ENCODE data around the gene TMEM134.
"Not testable (repeated sequence)": the region's sequence is repeated elsewhere in the genome, so short reads cannot be mapped to it uniquely, and the experiment has no call there.

The TMEM134 gene

DNA sequence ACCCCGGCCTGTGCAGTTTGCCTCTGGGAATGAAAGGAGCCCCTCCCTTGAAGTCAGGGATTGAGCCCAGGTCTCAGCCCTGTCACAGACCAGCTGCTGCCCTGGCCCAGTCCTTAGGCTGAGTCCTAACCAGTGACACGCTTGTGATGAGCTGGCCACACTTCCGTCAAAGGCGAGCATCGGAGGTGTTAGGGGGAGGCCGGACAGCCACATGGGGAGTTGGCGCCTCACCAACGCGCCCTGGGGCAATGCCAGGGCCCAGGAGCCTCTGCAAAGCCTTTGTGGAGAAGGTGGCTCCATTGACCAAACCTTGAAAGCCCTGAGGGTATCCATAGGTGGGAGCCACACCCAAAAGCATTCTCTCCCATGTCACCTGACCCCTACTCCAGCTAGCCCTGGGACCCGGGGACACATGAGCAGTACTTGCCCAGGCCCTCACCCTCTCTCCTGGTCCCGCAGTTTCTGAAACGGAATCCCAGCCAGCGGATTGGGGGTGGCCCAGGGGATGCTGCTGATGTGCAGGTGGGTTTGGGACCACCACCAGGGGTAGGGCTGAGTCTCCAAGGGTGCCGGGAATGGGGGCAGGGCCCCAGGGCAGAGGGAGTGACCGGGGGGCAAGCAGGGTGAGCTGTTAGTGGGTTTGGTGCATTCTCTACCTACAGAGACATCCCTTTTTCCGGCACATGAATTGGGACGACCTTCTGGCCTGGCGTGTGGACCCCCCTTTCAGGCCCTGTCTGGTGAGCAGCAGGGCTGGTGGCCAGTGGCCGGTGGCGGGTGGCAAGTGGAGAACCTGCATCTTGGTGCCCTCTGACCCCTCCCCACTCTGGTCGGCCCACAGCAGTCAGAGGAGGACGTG is 35.3 kb downstream of the TMEM134 start:
- no peak for DNase-seq
- in situ Hi-C loops (cut with HindIII; ENCODE audit: low pct_ligation_motif_present, low pct_unique_long_range_greater_than_20kb, low sequenced_read_pairs), result no loop called here

DNA sequence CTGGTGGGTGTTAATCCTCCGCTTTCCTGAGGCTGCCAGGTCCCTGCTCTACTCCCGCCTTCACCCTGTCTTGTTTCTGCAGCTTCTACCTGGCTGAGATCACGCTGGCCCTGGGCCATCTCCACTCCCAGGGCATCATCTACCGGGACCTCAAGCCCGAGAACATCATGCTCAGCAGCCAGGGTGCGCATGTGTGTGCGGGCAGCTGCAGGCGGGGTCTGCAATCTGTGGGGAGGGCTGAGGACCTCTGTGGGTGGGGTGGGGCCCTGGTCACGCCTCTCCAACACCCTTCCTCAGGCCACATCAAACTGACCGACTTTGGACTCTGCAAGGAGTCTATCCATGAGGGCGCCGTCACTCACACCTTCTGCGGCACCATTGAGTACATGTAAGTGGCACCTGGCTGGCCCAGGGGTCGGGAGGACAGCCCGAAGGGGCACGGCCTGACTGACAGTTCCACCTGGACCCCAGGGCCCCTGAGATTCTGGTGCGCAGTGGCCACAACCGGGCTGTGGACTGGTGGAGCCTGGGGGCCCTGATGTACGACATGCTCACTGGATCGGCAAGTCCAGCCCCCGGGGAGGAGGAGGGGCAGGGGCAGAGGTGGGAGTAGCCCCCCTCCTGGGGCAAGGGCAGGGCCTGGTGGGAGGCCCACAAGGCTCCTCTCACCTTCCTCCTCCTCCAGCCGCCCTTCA is 36.2 kb downstream of the TMEM134 start:
- DNase-seq, result no peak
- in situ Hi-C loops (cut with HindIII; ENCODE audit: low pct_ligation_motif_present, low pct_unique_long_range_greater_than_20kb, low sequenced_read_pairs), result no loop called here

DNA sequence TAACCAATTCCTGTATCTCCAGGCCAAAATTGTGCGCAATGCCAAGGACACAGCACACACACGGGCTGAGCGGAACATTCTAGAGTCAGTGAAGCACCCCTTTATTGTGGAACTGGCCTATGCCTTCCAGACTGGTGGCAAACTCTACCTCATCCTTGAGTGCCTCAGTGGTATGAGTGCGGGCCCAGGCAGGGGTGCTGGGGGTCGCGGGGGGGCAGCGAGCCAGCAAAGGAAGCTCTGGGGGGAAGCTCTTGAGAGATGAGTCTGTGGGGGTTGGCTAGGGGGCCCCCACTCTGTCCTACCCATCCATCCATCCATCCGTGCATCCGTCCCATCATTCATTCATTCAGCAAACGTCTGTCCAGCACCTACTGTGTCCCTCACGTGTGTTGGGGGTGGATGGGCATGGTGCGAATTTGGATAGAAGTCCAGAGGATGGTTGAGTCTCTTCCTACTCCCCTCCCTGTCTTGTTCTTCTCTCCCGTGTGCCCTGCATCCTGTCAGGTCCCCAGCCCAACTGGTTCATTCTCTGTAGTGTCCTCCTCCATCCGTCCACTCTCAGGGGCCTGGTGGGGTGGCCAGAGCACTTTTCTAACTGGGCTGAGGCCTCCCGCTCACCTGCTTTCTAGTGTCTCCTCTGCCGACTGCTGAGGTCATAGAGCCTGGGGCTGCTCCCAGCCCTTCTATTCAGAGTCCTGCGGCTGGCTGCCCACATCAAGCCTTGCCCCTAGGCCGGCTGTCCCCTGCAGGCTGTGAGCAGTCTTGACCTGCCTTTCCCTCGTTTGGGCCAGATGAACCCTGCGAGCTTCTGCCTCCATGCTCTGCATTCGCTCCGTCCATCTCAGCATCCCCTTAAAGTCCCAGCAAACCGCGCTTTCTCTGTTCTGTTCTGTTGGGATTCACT is 37.5 kb downstream of the TMEM134 start:
- in situ Hi-C loops (cut with HindIII; ENCODE audit: low pct_ligation_motif_present, low pct_unique_long_range_greater_than_20kb, low sequenced_read_pairs), result no loop called here
- no peak for DNase-seq

DNA sequence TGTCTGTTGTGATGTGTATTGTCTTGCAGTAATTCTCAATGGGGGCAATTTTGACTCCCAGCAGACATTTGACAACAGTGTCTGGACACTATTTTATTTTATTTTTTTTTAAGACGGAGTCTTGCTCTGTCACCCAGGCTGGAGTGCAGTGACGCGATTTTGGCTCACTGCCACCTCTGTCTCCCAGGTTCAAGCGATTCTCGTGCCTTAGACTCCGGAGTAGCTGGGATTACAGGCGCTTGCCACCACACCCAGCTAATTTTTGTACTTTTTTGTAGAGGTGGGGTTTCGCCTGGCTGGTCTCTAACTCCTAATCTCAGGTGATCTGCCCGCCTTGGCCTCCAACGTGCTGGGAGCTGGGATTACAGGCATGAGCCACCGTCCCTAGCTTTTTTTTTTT is 39.3 kb downstream of the TMEM134 start:
- DNase-seq, result no peak
- in situ Hi-C loops (cut with HindIII; ENCODE audit: low pct_ligation_motif_present, low pct_unique_long_range_greater_than_20kb, low sequenced_read_pairs), result no loop called here

DNA sequence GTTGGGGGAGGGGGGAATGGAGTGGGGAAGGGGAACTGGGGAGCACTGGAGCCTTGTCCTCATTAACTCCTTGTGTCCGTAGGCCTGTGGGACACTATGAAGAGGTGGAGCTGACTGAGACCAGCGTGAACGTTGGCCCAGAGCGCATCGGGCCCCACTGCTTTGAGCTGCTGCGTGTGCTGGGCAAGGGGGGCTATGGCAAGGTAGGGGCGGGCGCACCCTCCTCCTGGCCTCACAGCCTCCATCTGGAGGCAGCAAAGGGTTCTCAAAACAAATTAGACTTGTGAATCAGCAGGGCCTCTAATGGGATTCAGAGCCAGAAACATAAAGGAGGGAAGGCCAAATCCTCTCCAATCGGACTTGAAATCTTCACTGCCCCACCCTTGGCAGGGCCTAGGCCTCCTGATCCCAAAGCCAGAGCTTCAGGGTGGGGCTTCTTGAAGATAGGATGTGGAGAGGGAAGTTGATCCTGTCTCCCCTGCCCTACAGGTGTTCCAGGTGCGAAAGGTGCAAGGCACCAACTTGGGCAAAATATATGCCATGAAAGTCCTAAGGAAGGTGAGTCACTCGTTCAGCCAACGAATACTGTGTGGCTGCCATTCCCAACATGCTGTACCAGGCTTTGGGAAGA is 39.9 kb downstream of the TMEM134 start:
- DNase-seq, result no peak
- in situ Hi-C loops (cut with HindIII; ENCODE audit: low pct_ligation_motif_present, low pct_unique_long_range_greater_than_20kb, low sequenced_read_pairs), result no loop called here

DNA sequence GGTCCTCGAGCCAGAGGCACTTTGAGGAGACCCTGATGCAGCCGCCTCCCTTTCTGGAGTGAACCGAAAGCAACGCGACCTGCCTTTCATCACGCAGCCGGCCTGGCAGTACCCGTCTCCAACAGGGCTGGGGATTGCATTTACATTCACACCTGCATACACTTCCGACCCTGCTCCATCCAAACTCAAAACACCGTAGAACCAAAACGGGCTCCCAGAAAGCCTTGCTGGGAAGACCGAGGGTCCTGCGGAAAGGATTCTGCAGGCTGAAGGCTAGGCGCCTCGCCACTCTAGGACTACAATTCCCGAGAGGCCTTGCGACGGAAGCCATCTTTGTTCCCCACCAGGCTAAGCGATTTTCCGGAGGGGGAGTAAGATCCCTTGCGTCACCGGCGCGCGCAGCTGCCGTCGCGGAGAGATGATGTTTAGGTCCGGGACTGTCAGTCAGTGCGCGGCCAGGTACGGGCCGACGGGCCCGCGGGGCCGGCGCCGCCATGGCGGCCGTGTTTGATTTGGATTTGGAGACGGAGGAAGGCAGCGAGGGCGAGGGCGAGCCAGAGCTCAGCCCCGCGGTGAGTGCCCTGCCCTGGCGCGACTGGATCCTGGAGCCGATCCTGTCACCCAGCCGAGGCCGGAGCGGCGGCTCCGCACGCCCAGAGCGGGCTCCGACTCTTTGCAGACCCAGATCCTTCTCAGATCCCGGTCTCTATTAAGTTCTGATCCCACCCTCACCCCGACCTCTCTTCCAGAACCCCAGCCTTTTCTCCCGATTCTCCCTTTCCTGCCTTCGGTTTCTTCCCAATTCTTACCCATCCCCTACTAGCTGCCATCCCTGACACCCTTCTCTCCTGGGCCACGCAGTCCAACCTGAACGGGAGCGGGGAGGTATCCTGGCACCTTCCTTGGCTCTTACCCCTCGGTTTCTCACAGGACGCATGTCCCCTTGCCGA is 40.7 kb downstream of the TMEM134 start, which contains the start of gene RPS6KB2:
RPS6KB2 (plus strand) TSS at position 443 of the 950 bp plus-strand sequence; CDS start at position 495, 52 bp downstream.
- peak; percentile 95 for DNase-seq
- in situ Hi-C loops (cut with HindIII; ENCODE audit: low pct_ligation_motif_present, low pct_unique_long_range_greater_than_20kb, low sequenced_read_pairs), result no loop called here

DNA sequence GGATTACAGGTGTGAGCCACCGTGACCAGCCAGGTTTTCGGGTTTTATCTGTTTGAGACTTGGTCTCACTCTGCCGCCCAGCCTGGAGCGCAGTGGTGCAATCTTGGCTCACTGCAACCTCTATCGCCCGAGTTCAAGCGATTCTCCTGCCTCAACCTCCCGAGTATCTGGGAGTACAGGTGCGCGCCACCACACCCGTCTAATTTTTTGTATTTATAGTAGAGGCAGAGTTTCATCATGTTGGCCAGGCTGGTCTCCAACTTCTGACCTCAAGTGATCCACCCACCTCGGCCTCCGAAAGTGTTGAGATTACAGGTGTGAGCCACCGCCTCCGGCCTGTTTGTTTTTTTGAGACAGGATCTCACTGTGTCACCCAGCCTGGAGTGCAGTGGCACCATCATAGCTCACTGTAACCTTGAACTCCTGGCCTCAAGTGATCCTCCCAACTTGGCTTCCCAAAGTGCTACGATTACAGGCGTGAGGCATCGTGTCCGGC is 41.6 kb downstream of the TMEM134 start:
- DNase-seq; in situ Hi-C loops (cut with HindIII; ENCODE audit: low pct_ligation_motif_present, low pct_unique_long_range_greater_than_20kb, low sequenced_read_pairs): not testable (repeated sequence)

DNA sequence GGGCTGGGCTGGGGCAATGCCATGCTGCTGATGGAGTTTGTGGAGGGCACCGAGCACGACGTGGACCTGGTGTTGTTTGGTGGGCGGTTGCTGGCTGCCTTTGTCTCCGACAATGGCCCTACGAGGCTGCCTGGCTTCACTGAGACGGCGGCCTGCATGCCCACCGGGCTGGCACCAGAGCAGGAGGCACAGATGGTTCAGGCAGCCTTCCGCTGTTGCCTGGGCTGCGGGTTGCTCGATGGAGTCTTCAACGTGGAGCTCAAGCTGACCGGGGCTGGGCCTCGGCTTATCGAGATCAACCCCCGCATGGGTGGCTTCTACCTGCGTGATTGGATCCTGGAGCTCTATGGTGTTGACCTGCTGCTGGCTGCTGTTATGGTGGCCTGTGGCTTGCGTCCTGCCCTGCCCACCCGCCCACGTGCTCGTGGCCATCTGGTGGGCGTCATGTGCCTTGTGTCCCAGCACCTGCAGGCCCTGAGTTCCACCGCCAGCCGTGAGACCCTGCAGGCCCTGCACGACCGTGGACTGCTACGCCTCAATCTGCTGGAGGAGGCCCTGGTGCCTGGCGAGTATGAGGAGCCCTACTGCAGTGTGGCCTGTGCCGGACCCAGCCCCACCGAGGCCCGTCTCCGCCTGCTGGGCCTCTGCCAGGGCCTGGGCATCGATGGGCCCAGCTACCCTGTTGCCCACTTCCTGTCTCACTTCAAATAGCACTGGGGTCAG is 45.0 kb downstream of the TMEM134 start:
- no peak for DNase-seq
- in situ Hi-C loops (cut with HindIII; ENCODE audit: low pct_ligation_motif_present, low pct_unique_long_range_greater_than_20kb, low sequenced_read_pairs), result no loop called here

DNA sequence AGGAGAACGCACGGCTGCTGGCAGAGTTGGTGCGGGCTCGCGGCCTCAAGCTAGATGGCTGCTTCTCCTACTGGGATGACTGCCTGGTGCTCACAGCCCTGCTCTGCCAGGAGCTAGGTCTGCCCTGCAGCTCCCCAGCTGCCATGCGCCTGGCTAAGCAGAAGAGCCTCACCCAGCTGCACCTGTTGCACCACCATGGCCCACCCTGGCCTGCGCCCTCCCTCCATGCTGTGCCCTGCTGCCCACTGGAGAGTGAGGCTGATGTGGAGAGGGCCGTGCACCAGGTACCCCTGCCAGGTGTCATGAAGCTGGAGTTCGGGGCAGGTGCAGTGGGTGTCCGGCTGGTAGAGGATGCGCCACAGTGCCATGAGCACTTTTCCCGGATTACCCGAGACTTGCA is 45.6 kb downstream of the TMEM134 start:
- in situ Hi-C loops (cut with HindIII; ENCODE audit: low pct_ligation_motif_present, low pct_unique_long_range_greater_than_20kb, low sequenced_read_pairs), result no loop called here
- DNase-seq, result no peak

DNA sequence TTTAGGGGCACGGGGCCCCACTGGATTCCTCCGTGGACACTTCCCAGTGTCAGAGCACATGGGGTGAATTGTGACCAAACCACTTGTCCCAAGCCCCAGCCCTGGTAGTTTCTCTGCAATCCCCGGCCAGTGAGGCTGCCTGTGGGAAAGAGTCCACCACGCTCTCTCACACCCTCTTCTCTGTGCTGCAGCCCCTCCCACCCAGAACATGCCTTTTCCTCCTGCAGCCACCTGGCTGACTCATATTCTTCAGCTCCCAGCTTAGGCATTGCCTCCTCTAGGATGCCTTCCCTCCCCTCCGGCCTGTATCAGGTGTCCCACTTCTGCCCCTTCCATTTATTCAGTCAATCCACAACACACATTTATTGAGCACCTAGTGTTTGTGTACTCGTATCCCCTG is 46.2 kb downstream of the TMEM134 start:
- no peak for DNase-seq
- in situ Hi-C loops (cut with HindIII; ENCODE audit: low pct_ligation_motif_present, low pct_unique_long_range_greater_than_20kb, low sequenced_read_pairs), result no loop called here

DNA sequence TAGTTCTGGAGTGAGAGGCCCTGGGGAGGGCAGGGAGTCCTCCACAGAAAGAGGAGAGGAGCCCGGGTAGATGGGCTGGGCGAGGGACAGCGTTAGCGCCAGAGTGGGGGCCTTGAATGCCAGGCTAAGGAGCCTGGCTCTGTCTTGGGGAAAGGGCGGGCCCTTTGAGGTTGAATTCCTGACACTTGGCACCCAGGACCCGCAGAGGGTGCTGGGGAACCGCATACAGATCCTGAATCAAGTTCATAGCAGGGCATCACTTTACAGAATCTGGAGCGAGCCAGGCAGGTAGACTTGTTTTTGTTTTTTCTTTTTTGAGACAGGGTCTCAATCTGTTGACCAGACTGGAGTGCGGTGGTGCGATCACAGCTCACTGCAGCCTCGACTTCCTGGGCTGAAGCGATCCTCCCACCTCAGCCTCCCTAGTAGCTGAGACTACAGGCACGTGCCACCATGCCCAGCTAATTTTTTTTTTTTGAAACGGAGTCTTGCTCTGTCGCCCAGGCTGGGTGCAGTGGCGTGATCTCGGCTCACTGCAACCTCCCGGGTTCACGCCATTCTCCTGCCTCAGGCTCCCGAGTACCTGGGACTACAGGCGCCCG is 47.5 kb downstream of the TMEM134 start:
- no peak for DNase-seq
- in situ Hi-C loops (cut with HindIII; ENCODE audit: low pct_ligation_motif_present, low pct_unique_long_range_greater_than_20kb, low sequenced_read_pairs), result no loop called here

DNA sequence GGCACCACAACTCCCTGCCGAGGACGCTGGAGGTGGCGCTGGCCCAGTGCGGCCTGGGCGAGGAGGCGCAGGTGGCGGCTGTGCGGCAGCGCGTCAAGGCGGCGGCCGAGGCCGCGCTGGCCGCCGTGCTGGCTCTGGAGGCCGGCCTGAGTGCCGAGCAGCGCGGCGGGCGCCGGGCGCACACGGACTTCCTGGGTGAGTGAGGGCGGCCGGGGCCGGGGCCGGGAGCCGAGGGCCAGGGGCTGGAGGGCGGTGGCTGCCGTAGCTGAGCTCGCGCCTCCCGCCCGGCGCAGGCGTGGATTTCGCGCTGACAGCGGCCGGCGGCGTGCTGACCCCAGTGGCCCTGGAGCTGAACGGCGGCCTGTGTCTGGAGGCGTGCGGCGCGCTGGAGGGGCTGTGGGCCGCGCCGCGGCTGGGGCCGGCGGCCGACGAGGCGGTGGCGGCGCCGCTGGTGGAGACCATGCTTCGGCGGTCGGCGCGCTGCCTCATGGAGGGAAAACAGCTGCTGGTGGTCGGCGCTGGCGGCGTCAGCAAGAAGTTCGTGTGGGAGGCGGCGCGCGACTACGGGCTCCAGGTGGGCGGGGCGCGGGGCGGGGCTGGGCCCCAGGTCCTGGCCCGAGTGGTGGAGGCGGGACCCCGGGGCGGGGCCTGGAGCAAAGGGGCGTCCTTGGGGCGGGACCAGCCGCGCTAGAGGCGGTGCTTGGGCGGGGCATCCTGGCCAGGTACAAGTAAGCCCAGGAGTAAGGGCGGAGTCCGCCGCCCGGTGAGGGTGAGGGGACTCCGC is 48.2 kb downstream of the TMEM134 start:
- in situ Hi-C loops (cut with HindIII; ENCODE audit: low pct_ligation_motif_present, low pct_unique_long_range_greater_than_20kb, low sequenced_read_pairs), result no loop called here
- DNase-seq, result peak; percentile 85

DNA sequence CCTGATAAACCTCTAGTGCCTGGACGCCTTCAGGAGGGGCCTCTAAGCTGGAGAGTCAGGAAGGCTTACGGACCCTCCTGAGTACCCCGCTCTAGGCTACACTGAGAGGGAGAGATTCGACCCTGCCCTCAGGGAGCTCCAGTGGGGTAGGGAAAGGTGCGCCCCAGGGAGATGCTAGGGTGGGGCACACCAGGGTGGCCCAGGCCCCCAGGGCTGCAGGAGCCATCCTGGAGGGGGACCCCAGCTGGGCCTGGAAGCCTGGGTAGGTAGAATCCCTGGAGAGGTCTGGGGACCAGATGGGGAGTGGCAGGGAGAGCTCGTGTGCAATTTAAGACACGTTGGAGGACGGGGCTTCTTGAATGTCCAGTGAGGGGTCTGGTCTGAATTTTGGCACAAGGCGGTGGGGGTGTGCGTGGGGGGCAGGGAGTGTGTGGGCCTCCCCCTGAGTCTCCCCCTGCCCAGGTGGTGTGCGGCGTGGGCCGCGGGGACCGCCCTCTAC is 48.9 kb downstream of the TMEM134 start:
- in situ Hi-C loops (cut with HindIII; ENCODE audit: low pct_ligation_motif_present, low pct_unique_long_range_greater_than_20kb, low sequenced_read_pairs), result no loop called here
- no peak for DNase-seq

DNA sequence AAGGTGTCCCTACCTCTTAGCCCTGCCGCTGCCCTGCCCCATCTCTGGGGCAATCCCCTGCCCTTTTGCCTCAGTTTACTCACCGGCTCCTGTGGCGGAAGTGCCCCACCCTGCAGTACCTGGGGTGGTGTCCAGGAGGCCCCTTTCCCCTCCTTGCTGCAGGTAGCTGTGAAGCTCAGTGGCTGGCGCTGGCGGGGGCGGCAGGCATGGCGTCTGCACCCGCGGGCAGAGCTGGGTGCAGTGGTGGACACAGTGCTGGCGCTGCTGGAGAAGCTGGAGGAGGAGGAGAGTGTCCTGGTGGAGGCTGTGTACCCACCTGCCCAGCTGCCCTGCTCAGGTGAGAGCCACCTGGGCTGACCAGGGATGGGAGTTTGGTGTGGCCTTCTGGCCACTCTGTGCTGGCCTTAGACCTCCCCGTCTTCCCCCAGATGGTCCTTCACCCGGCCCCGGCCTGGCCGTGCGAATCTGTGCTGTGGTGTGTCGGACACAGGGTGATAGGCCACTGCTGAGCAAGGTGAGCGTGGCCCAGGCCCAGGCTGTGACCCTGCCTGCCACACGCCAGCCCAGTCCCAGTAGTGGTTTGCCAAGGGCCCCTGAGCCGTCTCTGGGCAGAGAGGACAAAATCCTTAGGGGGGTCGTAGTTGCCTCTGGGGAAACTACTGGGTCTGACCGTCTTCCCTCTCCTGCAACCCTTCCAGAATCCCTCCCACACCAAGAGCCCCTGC is 49.6 kb downstream of the TMEM134 start:
- DNase-seq, result no peak
- in situ Hi-C loops (cut with HindIII; ENCODE audit: low pct_ligation_motif_present, low pct_unique_long_range_greater_than_20kb, low sequenced_read_pairs), result no loop called here

Data from ACHN (cell line).